ACHN (cell line): Measurements from ENCODE around the gene KLHL10.
A peak's percentile ranks its signal among the peaks of the same experiment; 100 is the strongest.
"Not testable (repeated sequence)": the region's sequence is repeated elsewhere in the genome, so short reads cannot be mapped to it uniquely, and the experiment has no call there.

Experiments used
- DNase-seq: peaks from one replicate; pipeline ENCODE4 v3.0.0-alpha.2; 2015
- in situ Hi-C: cut with HindIII; loops from 2 replicates; pipeline ENCODE4 v1.10.0; 2017; ENCODE audit warnings: low sequenced_read_pairs, low pct_ligation_motif_present, low pct_unique_long_range_greater_than_20kb

KLHL10 gene

GRCh38 chr17:41840781-41841180 is 3.2 kb downstream of the KLHL10 start:
- in situ Hi-C loops, DNase-seq: not testable (repeated sequence)

GRCh38 chr17:41844971-41845370 is 7.3 kb downstream of the KLHL10 start:
- no peak for DNase-seq
- in situ Hi-C loops: no loop called here

- in situ Hi-C loops: no loop called here
- no peak for DNase-seq
Observed at GRCh38 chr17:41848788-41849187, 11.2 kb downstream of the KLHL10 start.

GRCh38 chr17:41849251-41849990 is 11.8 kb downstream of the KLHL10 start:
- in situ Hi-C loops: no loop called here

GRCh38 chr17:41851382-41851781 is 13.8 kb downstream of the KLHL10 start:
- in situ Hi-C loops, DNase-seq: not testable (repeated sequence)

More at GRCh38 chr17:41849251-41849990, 11.8 kb downstream of the KLHL10 start:
- no peak for DNase-seq

- no peak for DNase-seq
- in situ Hi-C loops: no loop called here
Observed at GRCh38 chr17:41860254-41860931, 22.8 kb downstream of the KLHL10 start.

- in situ Hi-C loops: no loop called here
- DNase-seq: no peak
Observed at GRCh38 chr17:41863074-41863848, 25.6 kb downstream of the KLHL10 start.

- in situ Hi-C loops: no loop called here
- no peak for DNase-seq
Observed at GRCh38 chr17:41864498-41864835, 26.8 kb downstream of the KLHL10 start.

- in situ Hi-C loops: no loop called here
- peak; percentile 93 for DNase-seq
Observed at GRCh38 chr17:41864836-41865595, 27.4 kb downstream of the KLHL10 start, which contains the start of gene KLHL11. Gene KLHL11 (minus strand): TSS chr17:41865423. CDS start chr17:41865370, 53 bp downstream.

GRCh38 chr17:41865596-41865893 is 27.9 kb downstream of the KLHL10 start:
- no peak for DNase-seq
- in situ Hi-C loops: no loop called here

- no peak for DNase-seq
- in situ Hi-C loops: no loop called here
Observed at GRCh38 chr17:41868568-41868967, 30.9 kb downstream of the KLHL10 start.

GRCh38 chr17:41869426-41869825 is 31.8 kb downstream of the KLHL10 start:
- in situ Hi-C loops: no loop called here
- DNase-seq: no peak

GRCh38 chr17:41870097-41870496 is 32.5 kb downstream of the KLHL10 start:
- no peak for DNase-seq
- in situ Hi-C loops: no loop called here

GRCh38 chr17:41870627-41871026 is 33.0 kb downstream of the KLHL10 start:
- in situ Hi-C loops: no loop called here
- no peak for DNase-seq

GRCh38 chr17:41871789-41872188 is 34.2 kb downstream of the KLHL10 start:
- in situ Hi-C loops: no loop called here
- DNase-seq: no peak

- DNase-seq: no peak
- in situ Hi-C loops: no loop called here
Observed at GRCh38 chr17:41873559-41874292, 36.1 kb downstream of the KLHL10 start.

GRCh38 chr17:41874293-41874670 is 36.7 kb downstream of the KLHL10 start:
- in situ Hi-C loops, DNase-seq: not testable (repeated sequence)

GRCh38 chr17:41880130-41880529 is 42.5 kb downstream of the KLHL10 start:
- in situ Hi-C loops: no loop called here

More at GRCh38 chr17:41880130-41880529, 42.5 kb downstream of the KLHL10 start:
- DNase-seq: no peak
